CD14-positive monocyte (primary cell): Measurements from ENCODE around the gene MACROD2. TPM values are rescaled to one million over a fixed set of nuclear protein-coding genes. Genes with fewer than 3 reads are reported as not detected.
A peak's percentile ranks its signal among the peaks of the same experiment; 100 is the strongest.
"Not testable (repeated sequence)": the region's sequence is repeated elsewhere in the genome, so short reads cannot be mapped to it uniquely, and the experiment has no call there.

ENCODE experiments used
- DNase-seq, 3 donors: peaks; one replicate each; pipeline ENCODE4 v3.0.0-alpha.2; 2011 to 2022
- H2AFZ ChIP-seq: 2 replicates; pipeline ENCODE4 v1.6.0; 2012; ENCODE audit warnings: mild to moderate bottlenecking, low read depth, low read length, inconsistent platforms; ENCODE audit not compliant: insufficient read depth, poor library complexity, severe bottlenecking
- H3K27ac ChIP-seq, 2 donors: 1 replicate in 1 of 2; 2 replicates in 1 of 2; pipeline ENCODE4 v1.5.1; 2012 to 2013; ENCODE audit warnings: low read length in 2 of 2, control low read depth in 1 of 2, inconsistent platforms in 1 of 2, low read depth in 1 of 2, mild to moderate bottlenecking in 1 of 2
- H3K27me3 ChIP-seq, 2 donors: one replicate each; pipeline versions ENCODE4 v1.6.0 to v1.6.1; 2011 to 2013; ENCODE audit warnings: low read length in 2 of 2; ENCODE audit not compliant: control insufficient read depth in 2 of 2, insufficient read depth in 2 of 2
- H3K36me3 ChIP-seq, 2 donors: replicated peaks in 1 of 2; 1 replicate in 1 of 2; 2 replicates in 1 of 2; pipeline versions ENCODE4 v1.5.1 to v1.6.1; 2012 to 2013; ENCODE audit warnings: low read length in 2 of 2, control low read depth in 1 of 2, inconsistent platforms in 1 of 2, mild to moderate bottlenecking in 1 of 2; ENCODE audit not compliant: insufficient read depth in 2 of 2, control insufficient read depth in 1 of 2
- H3K4me1 ChIP-seq, 2 donors: 1 replicate in 1 of 2; 2 replicates in 1 of 2; pipeline versions ENCODE4 v1.5.1 to v1.6.1; 2012 to 2013; ENCODE audit warnings: low read length in 2 of 2, control low read depth in 1 of 2, inconsistent platforms in 1 of 2, mild to moderate bottlenecking in 1 of 2, moderate library complexity in 1 of 2; ENCODE audit not compliant: insufficient read depth in 2 of 2, control insufficient read depth in 1 of 2
- H3K4me2 ChIP-seq: replicated peaks from 2 replicates; pipeline ENCODE3; 2012; ENCODE audit warnings: low read length, moderate library complexity, mild to moderate bottlenecking; ENCODE audit not compliant: poor library complexity, severe bottlenecking; ENCODE audit errors: extremely low read depth
- H3K4me3 ChIP-seq, 3 experiments: fragments of 200-600 bp in 1 of 3; sonication (generic) in 1 of 3; replicated peaks in 1 of 3; 1 replicate in 2 of 3; 2 replicates in 1 of 3; pipeline ENCODE4 v1.5.1; 2011 to 2013; ENCODE audit warnings: low read length in 3 of 3, mild to moderate bottlenecking in 3 of 3, control low read depth in 2 of 3, low read depth in 2 of 3, inconsistent platforms in 1 of 3, moderate library complexity in 1 of 3
- H3K79me2 ChIP-seq: 2 replicates; pipeline ENCODE4 v1.6.0; 2012; ENCODE audit warnings: mild to moderate bottlenecking, control low read depth, inconsistent platforms, low read length, moderate library complexity; ENCODE audit not compliant: insufficient read depth
- H3K9ac ChIP-seq: 2 replicates; pipeline ENCODE4 v1.6.0; 2017; ENCODE audit warnings: low read length, mild to moderate bottlenecking; ENCODE audit not compliant: insufficient read depth, poor library complexity, severe bottlenecking
- H3K9me3 ChIP-seq, 2 donors: replicated peaks in 1 of 2; 1 replicate in 1 of 2; 2 replicates in 1 of 2; pipeline versions ENCODE4 v1.5.1 to v1.6.1; 2012 to 2013; ENCODE audit warnings: low read length in 2 of 2, control low read depth in 1 of 2; ENCODE audit not compliant: control insufficient read depth in 1 of 2, insufficient read depth in 1 of 2
- H4K20me1 ChIP-seq: 2 replicates; pipeline ENCODE4 v1.6.0; 2012; ENCODE audit warnings: mild to moderate bottlenecking, low read length, control low read depth, moderate library complexity; ENCODE audit not compliant: insufficient read depth
- H3K27ac Mint-ChIP-seq, 7 donors: one replicate each; pipeline ENCODE4 v1.8.0; 2020; ENCODE audit warnings: mild to moderate bottlenecking in 7 of 7, mixed read lengths in 7 of 7, moderate library complexity in 6 of 7, inconsistent platforms in 2 of 7
- H3K27me3 Mint-ChIP-seq, 3 donors: one replicate each; pipeline ENCODE4 v1.8.0; 2021 to 2022; ENCODE audit warnings: low read depth in 3 of 3, mild to moderate bottlenecking in 3 of 3, mixed read lengths in 3 of 3, moderate library complexity in 3 of 3, inconsistent platforms in 1 of 3
- H3K36me3 Mint-ChIP-seq, 2 donors: one replicate each; pipeline ENCODE4 v1.8.0; 2020; ENCODE audit warnings: mixed read lengths in 2 of 2, inconsistent platforms in 1 of 2, mild to moderate bottlenecking in 1 of 2
- H3K4me1 Mint-ChIP-seq: one replicate; pipeline ENCODE4 v1.8.0; 2020; ENCODE audit warnings: mild to moderate bottlenecking, mixed read lengths
- H3K4me3 Mint-ChIP-seq, 2 donors: one replicate each; pipeline ENCODE4 v1.8.0; 2020; ENCODE audit warnings: mild to moderate bottlenecking in 2 of 2, mixed read lengths in 2 of 2, moderate library complexity in 1 of 2
- H3K9me3 Mint-ChIP-seq, 7 donors: one replicate each; pipeline ENCODE4 v1.8.0; 2020 to 2022; ENCODE audit warnings: mixed read lengths in 7 of 7, mild to moderate bottlenecking in 6 of 7, moderate library complexity in 6 of 7, inconsistent platforms in 2 of 7
- CTCF ChIP-seq: fragments of 200-600 bp; IDR thresholded peaks from one replicate; pipeline ENCODE4 v1.8.0; 2022; ENCODE audit warnings: antibody characterized with exemption, mild to moderate bottlenecking
- WGBS: methylation state at CpG from one replicate; pipeline ENCODE4 v1.1.5; 2013; ENCODE audit warnings: missing lambda C conversion rate; ENCODE audit not compliant: insufficient coverage; 5-methylcytosine and 5-hydroxymethylcytosine counted together
- intact Hi-C, 2 donors: fragments of 100-400 bp; cut with micrococcal nuclease; formaldehyde crosslinking; loops; one replicate each; pipeline versions ENCODE4 v1.15.0 to v1.15.1; 2023
- polyA plus RNA-seq, 3 donors: library from polyadenylated mRNA; depleted of rRNA in 1 of 3; unstranded in 2 of 3; stranded (reverse) in 1 of 3; fragments of 300-500 nt in 2 of 3; fragments of >200 nt in 1 of 3; fragmentation: Illumina TruSeq in 2 of 3; gene quantifications; 1 replicate in 2 of 3; 2 replicates in 1 of 3; pipeline ENCODE4 v1.2.3, GENCODE V29; 2012 to 2021

The MACROD2 gene
- polyA plus RNA-seq, 3 donors, result 0.23 TPM; not detected in 2

DNA sequence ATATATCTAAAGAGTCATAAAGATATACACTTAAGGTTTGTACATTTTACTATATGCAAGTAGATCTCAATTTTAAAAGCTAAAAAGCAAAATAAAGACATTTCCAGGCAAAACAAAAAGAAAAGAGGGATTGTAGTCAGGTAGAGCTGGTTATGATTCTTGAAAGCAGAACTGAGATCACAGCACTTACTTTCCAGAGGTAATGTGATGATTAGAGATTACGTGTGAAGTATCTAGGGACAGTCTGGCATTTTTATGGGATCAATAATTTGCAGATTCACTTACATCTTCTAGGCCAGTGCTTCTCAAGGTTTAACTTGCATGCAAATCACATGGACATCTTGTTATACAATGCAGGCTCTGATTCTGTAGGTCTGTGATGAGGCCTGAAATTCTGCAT lies 1982.4 kb downstream of the MACROD2 start:
- Histone ChIP-seq H3K9ac (no peak overlapping the region), H3K4me1 (no peaks in the 10 kb centered on the region), H3K4me2 (no peak overlapping the region), H4K20me1 (no peaks in the 10 kb centered on the region), H3K36me3 (no peaks in the 10 kb centered on the region), H3K9me3 (peaks cover 0 to 2% of the 10 kb centered on the region in 2 donors), H3K27me3 (no peaks in the 10 kb centered on the region), H3K27ac (no peak overlapping the region), H3K4me3 (no peak overlapping the region), H3K79me2 (no peaks in the 10 kb centered on the region), H2AFZ (no peak overlapping the region)
- H3K4me3 Mint-ChIP-seq, result no peak overlapping the region
- DNase-seq, result no peak
- H3K36me3 Mint-ChIP-seq, result no peaks in the 10 kb centered on the region
- no peak overlapping the region for H3K27ac Mint-ChIP-seq
- H3K27me3 Mint-ChIP-seq, result peaks cover 0 to 1% (median 1%) of the 10 kb centered on the region in 3 donors
- peaks cover 3 to 29% (median 13%) of the 10 kb centered on the region in 7 donors for H3K9me3 Mint-ChIP-seq
- TF ChIP-seq CTCF, result no peak
- WGBS, result no CpG with 5 or more reads among the region's 1 CpG
- intact Hi-C loops, result no loop called here
- H3K4me1 Mint-ChIP-seq, result no peaks in the 10 kb centered on the region

DNA sequence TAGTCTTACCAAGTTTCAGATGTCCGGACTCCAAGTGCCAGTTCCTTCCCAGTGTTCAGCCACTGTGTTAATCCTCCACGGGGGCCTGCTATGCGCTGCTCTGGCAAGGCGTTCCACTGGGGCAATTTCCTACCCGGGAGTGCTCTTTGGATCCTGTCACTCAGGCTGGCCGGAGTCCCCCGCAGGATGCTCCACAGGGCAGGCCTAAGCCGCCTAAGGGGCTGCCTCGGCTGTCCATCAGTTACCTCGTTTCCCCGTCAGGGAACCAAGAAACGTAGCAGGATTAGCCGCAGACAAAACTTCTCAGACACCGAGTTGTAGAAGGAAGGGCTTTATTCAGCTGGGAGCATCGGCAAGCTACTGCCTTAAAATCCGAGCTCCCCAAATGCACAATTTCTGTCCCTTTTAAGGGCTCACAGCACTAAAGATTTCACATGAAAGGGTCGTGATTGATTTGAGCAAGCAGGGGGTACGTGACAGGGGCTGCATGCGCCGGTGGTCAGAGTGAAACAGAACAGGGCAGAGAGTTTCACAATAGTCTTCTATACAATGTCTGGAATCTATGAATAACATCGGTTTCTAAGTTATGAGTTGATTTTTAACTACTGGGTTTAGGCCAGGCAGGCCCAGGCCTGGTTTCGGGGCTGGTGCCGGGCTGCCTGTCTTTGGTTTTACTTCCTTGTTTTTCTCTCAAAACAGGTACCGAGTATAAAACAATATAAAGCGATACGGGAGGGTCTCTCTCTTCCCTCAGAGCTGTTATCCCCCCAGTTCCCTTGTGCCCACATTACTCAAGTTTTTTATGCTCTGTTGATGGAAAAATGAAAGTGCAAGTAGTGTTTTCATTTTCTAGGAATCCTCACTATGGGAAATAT lies 1990.4 kb downstream of the MACROD2 start:
- H3K9me3 ChIP-seq, H3K4me2 ChIP-seq, H4K20me1 ChIP-seq, H2AFZ ChIP-seq, H3K4me3 Mint-ChIP-seq, H3K27me3 Mint-ChIP-seq, H3K4me1 Mint-ChIP-seq, H3K4me3 ChIP-seq, intact Hi-C loops, H3K36me3 Mint-ChIP-seq, H3K9ac ChIP-seq, H3K27me3 ChIP-seq, H3K27ac ChIP-seq, DNase-seq, H3K79me2 ChIP-seq, H3K4me1 ChIP-seq, H3K36me3 ChIP-seq: not testable (repeated sequence)
- H3K27ac Mint-ChIP-seq, result peak overlapping the region in 1 of 7 donors; percentile 63
- 89% methylated on average over 12 of the region's 26 CpGs for WGBS
- peaks cover 0 to 21% (median 8%) of the 10 kb centered on the region in 7 donors for H3K9me3 Mint-ChIP-seq
